Caco-2 (cell line): ENCODE data around the gene AKAP9. TPM values are rescaled to one million over a fixed set of nuclear protein-coding genes. Genes with fewer than 3 reads are reported as not detected.

Source experiments
- BruUV-seq: library from RNA; stranded (reverse); fragments of 400-500 nt; replicated peaks from 2 replicates; lab custom pipeline; 2021; lab: Mats Ljungman, UMichigan
- CTCF ChIA-PET: fragments of 300-600 bp; sonication (Branson Sonifier 250); formaldehyde crosslinking; loops from one replicate; lab custom pipeline; 2022; ENCODE audit warnings: antibody characterized with exemption; lab: Charles Lee
- POLR2A ChIA-PET: fragments of 300-600 bp; sonication (Branson Sonifier 250); formaldehyde crosslinking; loops from one replicate; lab custom pipeline; 2022; ENCODE audit warnings: antibody characterized with exemption; lab: Charles Lee
- DNase-seq, 2 experiments: peaks; one replicate each; pipeline versions ENCODE4 v3.0.0 to v3.0.0-alpha.2; 2020 to 2022
- H3K27me3 ChIP-seq: replicated peaks from 2 replicates; pipeline ENCODE4 v1.6.0; 2011; ENCODE audit warnings: low read length; ENCODE audit not compliant: control insufficient read depth, insufficient read depth
- H3K36me3 ChIP-seq: 2 replicates; pipeline ENCODE4 v1.5.1; 2011; ENCODE audit warnings: low read length; ENCODE audit not compliant: control insufficient read depth, insufficient read depth
- H3K4me1 ChIP-seq: fragments of 250-450 bp; sonication (Bioruptor Pico); 2 replicates; pipeline ENCODE4 v1.5.1; 2020; ENCODE audit warnings: mild to moderate bottlenecking
- H3K4me3 ChIP-seq: 2 replicates; pipeline ENCODE4 v1.5.1; 2011; ENCODE audit warnings: low read depth, mild to moderate bottlenecking, control low read depth, low read length
- H3K9me3 ChIP-seq: fragments of 250-450 bp; sonication (Bioruptor Pico); 2 replicates; pipeline ENCODE4 v1.5.1; 2020; ENCODE audit warnings: mild to moderate bottlenecking, moderate library complexity
- H3K27ac Mint-ChIP-seq: one replicate; pipeline ENCODE4 v1.8.0; 2022; ENCODE audit warnings: mixed read lengths; ENCODE audit not compliant: unreplicated experiment
- H3K27me3 Mint-ChIP-seq: one replicate; pipeline ENCODE4 v1.8.0; 2022; ENCODE audit warnings: mixed read lengths; ENCODE audit not compliant: insufficient read depth, unreplicated experiment
- H3K36me3 Mint-ChIP-seq: one replicate; pipeline ENCODE4 v1.8.0; 2022; ENCODE audit warnings: mild to moderate bottlenecking, mixed read lengths; ENCODE audit not compliant: insufficient read depth, unreplicated experiment
- H3K4me1 Mint-ChIP-seq: one replicate; pipeline ENCODE4 v1.8.0; 2022; ENCODE audit warnings: low read depth, mixed read lengths; ENCODE audit not compliant: unreplicated experiment
- H3K4me3 Mint-ChIP-seq: one replicate; pipeline ENCODE4 v1.8.0; 2022; ENCODE audit warnings: mild to moderate bottlenecking, moderate library complexity, mixed read lengths; ENCODE audit not compliant: unreplicated experiment
- H3K9me3 Mint-ChIP-seq: one replicate; pipeline ENCODE4 v1.8.0; 2022; ENCODE audit warnings: mixed read lengths; ENCODE audit not compliant: unreplicated experiment
- CTCF ChIP-seq, 2 experiments: fragments of 200-600 bp in 1 of 2; IDR thresholded peaks; 1 replicate in 1 of 2; 2 replicates in 1 of 2; pipeline versions ENCODE4 v1.5.1 to v1.8.0; 2011 to 2022; ENCODE audit warnings: antibody characterized with exemption in 1 of 2, control low read depth in 1 of 2, inconsistent platforms in 1 of 2, low read depth in 1 of 2, low read length in 1 of 2, mild to moderate bottlenecking in 1 of 2, moderate library complexity in 1 of 2; ENCODE audit not compliant: insufficient read depth in 1 of 2, severe bottlenecking in 1 of 2, unreplicated experiment in 1 of 2
- intact Hi-C: fragments of 100-400 bp; cut with micrococcal nuclease; formaldehyde crosslinking; loops from one replicate; pipeline ENCODE4 v1.10.0; 2022; ENCODE audit not compliant: unreplicated experiment
- total RNA-seq: library from RNA; stranded (reverse); gene quantifications from 2 replicates; pipeline ENCODE4 v1.2.3, GENCODE V29; 2022

AKAP9 gene
- total RNA-seq, 1 experiment from 2014 or later, result 79.4 TPM

GRCh38 chr7:91988213-91988612, 47.6 kb downstream of the AKAP9 start:
- no peak for TF ChIP-seq CTCF (IDR thresholded peaks at IDR 0.05; ENCODE audit: insufficient read depth in 1 of 2, low read depth in 1 of 2, low read length in 1 of 2, severe bottlenecking in 1 of 2, unreplicated experiment in 1 of 2)
- Mint-ChIP-seq H3K27ac (no peak overlapping the region), H3K27me3 (no peaks in the 10 kb centered on the region), H3K4me1 (peaks cover 7% of the 10 kb centered on the region), H3K36me3 (peaks cover 14% of the 10 kb centered on the region), H3K4me3 (no peak overlapping the region), H3K9me3 (no peaks in the 10 kb centered on the region)
- H3K4me3 ChIP-seq, result no peak overlapping the region
- H3K27me3 ChIP-seq, result no peaks in the 10 kb centered on the region
- BruUV-seq, result no TSS peak
- DNase-seq, result no peak
- no peaks in the 10 kb centered on the region for H3K36me3 ChIP-seq
- H3K9me3 ChIP-seq, result no peaks in the 10 kb centered on the region
- H3K4me1 ChIP-seq, result peaks cover 4% of the 10 kb centered on the region; the same call in 1 of the 2 replicates
- ChIA-PET CTCF (interaction anchor here (0.6 to 1.2 kb wide), 4 partner anchors 14 to 108 kb away, joined by 3 to 8 read pairs (median 4); partner anchors contain the start of gene AKAP9), POLR2A (interaction anchor here (0.6 kb wide), 1 partner anchor 68 kb away, joined by 3 read pairs; no protein-coding TSS in a partner anchor)
- intact Hi-C loops, result loop anchor here (10.0 kb wide), 1 partner anchor 257 kb away; the partner anchor contains the start of genes ANKIB1 and KRIT1

- Histone ChIP-seq H3K36me3 (no peaks in the 10 kb centered on the region; the same call in 1 of the 2 replicates), H3K9me3 (no peaks in the 10 kb centered on the region), H3K4me1 (no peaks in the 10 kb centered on the region), H3K27me3 (no peaks in the 10 kb centered on the region), H3K4me3 (no peak overlapping the region)
- no peak overlapping the region for H3K27ac Mint-ChIP-seq
- no peak for DNase-seq
- intact Hi-C loops, result no loop called here
- TF ChIP-seq CTCF (IDR thresholded peaks at IDR 0.05; ENCODE audit: insufficient read depth in 1 of 2, low read depth in 1 of 2, low read length in 1 of 2, severe bottlenecking in 1 of 2, unreplicated experiment in 1 of 2), result no peak
- H3K9me3 Mint-ChIP-seq, result no peaks in the 10 kb centered on the region
- H3K4me1 Mint-ChIP-seq, result no peaks in the 10 kb centered on the region
- peaks cover 32% of the 10 kb centered on the region for H3K36me3 Mint-ChIP-seq
- no TSS peak for BruUV-seq
- no peak overlapping the region for H3K4me3 Mint-ChIP-seq
- ChIA-PET POLR2A (no interaction called here), CTCF (no interaction called here)
- no peaks in the 10 kb centered on the region for H3K27me3 Mint-ChIP-seq
These were observed 53.3 kb downstream of the AKAP9 start for GRCh38 chr7:91993976-91994375.

- H3K4me3 ChIP-seq, result no peak overlapping the region
- Mint-ChIP-seq H3K36me3 (peaks cover 36% of the 10 kb centered on the region), H3K27ac (no peak overlapping the region), H3K27me3 (no peaks in the 10 kb centered on the region), H3K4me3 (no peak overlapping the region), H3K9me3 (peaks cover under 1% of the 10 kb centered on the region), H3K4me1 (no peaks in the 10 kb centered on the region)
- H3K36me3 ChIP-seq, result no peaks in the 10 kb centered on the region; the same call in 1 of the 2 replicates
- BruUV-seq, result no TSS peak
- CTCF ChIA-PET, result no interaction called here
- POLR2A ChIA-PET, result no interaction called here
- no peaks in the 10 kb centered on the region for H3K4me1 ChIP-seq
- intact Hi-C loops, result no loop called here
- H3K27me3 ChIP-seq, result no peaks in the 10 kb centered on the region
- TF ChIP-seq CTCF (IDR thresholded peaks at IDR 0.05; ENCODE audit: insufficient read depth in 1 of 2, low read depth in 1 of 2, low read length in 1 of 2, severe bottlenecking in 1 of 2, unreplicated experiment in 1 of 2), result no peak
- no peak for DNase-seq
- no peaks in the 10 kb centered on the region for H3K9me3 ChIP-seq
These were observed 54.9 kb downstream of the AKAP9 start for GRCh38 chr7:91995391-91996105.
